Measurements from ENCODE around the gene EVX1.

Gene EVX1

GRCh38 chr7:27250557-27251070 lies 8.0 kb downstream of the EVX1 start:
- no peak for DNase-seq

DNA sequence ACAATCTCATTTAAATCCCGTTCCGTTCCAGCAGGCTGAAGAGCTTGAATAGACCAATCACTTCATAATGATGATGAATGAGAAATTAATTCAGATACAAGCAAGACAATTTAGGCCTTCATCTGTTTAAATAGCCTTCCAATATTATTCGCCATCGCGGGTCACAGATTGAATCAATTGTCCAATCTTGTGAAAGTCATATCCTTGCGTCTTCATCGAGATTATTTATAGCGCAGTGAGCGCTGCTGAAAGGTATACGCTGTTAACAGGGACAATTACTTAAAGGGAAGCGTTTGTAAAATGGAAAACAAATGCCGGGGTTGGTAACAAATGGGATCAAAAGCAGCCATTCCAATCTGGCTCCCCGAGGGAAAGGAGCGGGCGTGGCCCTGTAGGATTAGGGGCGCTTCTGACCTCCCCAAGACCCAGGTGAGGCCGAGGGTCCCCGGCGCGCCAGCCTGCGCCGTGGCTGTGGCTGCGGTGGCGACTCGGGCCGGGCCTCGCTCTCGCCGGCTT lies 8.6 kb downstream of the EVX1 start:
- DNase-seq: no peak

DNA sequence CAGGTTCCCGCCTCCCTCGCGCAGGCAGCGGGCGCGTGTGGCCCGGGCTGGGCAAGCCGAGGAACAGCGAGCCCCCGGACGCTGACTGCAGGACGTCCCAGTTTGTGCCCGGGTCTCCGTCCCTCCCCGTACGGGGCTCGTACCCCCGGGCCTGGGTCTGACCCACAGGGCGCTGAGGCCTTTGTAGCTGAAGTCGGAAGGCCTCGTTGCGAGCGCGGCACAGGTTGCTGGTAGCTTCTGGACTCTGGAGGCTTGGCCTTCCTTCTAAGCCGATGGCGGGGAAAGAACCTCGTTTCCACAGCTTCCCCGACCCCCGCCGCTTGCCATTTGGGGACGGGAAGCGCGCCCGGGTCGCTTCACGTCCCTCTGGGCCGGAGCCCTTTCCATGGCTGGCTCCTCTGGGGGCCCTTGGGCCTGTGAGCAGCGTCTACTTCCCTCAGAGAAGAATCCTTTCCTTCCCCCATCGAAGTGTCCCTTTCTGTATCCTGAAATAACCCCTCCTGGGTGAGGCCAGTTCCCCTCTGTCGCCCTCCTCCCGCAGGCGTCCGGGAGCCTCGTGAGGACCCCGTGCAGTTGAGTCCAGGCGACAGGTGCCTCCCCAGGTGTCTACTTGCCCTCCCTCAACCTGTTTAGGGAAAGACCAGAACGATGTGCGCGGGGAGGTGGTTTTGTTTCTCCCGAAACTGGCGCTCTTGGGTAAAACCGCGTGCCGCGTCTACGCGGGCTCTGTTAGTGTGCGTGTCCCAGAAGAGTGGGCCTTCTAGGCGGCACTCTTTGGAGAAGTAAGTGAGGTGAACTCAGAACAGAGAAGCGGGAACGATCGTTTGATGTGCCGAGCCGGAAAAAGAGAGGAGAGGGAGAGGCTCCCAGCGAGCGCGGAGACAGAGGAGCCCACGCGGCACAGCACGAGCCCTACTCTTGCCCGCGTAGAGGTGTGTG lies 9.3 kb downstream of the EVX1 start:
- no peak for DNase-seq

DNA sequence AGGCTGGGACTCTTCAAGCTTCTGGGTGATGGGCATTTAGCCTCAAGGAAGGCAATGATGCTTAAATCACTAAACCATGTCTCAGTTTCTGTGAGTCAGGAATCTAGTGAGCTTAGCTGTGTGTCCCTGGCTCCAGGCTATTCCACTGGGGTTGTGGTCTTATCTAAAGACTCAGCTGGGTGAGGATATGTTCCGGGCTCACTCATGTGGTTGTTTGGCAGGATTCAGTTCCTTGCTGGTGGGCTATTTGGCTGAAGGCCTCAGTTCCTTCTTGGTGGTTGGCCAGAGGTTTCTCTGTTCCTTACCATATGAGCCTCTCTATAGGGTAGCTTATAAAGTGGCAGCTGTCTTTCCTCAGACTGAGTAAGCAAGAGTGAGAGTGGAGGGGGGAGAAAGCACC lies 12.0 kb downstream of the EVX1 start:
- DNase-seq: no peak

DNA sequence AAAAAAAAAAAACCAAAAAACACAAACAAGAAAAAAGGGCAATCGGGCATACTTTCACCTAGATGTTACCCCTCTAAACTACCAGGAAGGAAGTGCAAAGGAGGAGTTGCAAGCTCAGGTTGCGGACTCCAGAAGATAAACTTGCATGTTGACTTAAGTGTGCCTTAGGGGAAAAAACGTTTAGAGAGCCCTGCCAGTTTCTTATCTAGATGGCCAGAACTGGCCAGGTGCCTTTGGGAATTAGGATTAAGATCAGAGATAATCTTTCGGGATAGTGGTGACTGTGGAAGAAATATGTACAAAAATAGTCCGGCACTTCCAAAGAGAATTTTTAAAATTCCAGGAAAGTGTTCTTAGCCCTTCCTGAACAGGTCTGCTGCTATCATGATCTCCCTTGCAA lies 17.6 kb downstream of the EVX1 start:
- DNase-seq: no peak

GRCh38 chr7:27262121-27262520 lies 19.5 kb downstream of the EVX1 start:
- DNase-seq: no peak

DNA sequence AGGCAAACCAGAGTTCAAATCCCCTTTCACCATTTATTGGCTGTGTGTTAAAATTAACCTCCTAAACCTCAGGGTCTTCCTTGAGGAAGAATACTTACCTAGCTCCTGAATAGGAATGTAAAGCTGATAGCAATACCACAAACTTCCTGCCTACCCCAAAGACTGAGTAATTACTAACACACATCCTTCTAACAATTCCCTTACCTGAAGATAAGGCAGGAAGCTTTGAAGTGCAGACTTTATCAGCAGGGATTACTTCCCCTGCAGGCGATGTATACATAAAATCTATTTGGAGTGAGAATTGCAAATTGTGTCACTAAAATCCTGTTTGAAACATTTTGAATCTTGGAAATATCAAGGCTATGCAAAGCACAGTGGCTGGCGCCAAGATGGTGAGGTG lies 21.2 kb downstream of the EVX1 start:
- DNase-seq: no peak

- DNase-seq: no peak
Measured at GRCh38 chr7:27269455-27269854, 26.9 kb downstream of the EVX1 start.

DNA sequence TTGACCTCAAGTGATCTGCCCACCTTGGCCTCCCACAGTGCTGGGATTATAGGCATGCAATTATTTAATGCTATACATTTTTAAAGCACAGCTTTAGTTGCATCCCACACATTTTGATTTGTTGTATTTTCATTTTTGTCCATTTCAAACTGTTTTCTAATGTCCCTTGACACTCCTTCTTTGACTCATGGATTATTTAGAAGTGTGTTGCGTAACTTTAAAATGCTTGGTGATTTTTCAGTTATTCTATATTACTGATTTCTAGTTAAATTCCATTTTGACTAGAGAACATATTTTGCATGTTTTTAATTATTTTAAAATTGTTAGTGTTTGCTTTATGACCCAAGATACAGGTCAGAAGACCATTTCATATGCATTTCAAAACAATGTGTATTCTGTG lies 28.8 kb downstream of the EVX1 start:
- DNase-seq: no peak

- DNase-seq: no peak
Measured at GRCh38 chr7:27277628-27278027, 35.0 kb downstream of the EVX1 start.

- DNase-seq: no peak
Measured at GRCh38 chr7:27283558-27283957, 41.0 kb downstream of the EVX1 start.

DNA sequence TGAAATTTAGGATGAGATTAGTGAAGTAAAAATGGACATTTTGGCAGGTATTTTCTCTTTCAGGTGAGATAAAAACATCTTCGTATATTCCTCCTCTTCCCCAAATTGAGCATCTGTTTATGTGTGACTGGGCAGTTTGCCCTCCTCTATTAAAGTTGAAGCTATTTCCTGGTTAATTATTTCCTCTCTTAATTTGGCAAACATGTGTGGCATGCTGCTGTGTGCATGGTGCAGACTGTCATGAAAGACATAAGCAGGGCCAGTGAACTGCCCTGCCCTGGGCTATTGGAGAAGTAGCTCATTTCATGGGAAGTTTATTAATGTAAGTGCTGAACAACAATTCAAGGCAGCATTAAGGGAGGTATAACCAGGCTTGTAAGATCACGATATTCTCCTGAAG lies 52.6 kb downstream of the EVX1 start:
- DNase-seq: peak; percentile 29

DNA sequence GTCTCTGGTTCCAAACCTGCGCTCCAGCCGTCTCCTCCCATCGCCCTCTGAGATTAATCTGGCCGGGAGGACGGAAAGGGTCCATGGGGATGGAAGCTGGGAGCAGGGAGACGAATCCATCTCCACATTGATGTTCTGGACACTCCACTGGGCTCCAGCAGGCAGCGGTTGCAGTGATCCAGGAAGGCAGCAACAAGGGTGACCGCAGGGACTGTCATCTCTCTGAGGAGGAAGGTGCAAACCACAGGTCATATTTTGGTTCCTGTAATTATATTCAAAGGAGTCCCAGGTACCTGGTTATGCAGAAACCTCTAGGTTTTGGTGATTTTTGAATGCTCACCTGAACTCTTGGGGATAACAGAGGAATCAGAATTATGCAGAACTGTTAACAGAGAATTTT lies 54.8 kb downstream of the EVX1 start:
- no peak for DNase-seq

All from DMS79 (cell line).